H1 (cell line): ENCODE data around the gene ACVRL1. TPM values are rescaled to one million over a fixed set of nuclear protein-coding genes. Genes with fewer than 3 reads are reported as not detected.

ENCODE experiments used
- CTCF ChIA-PET: fragments of 300-600 bp; sonication (Branson Sonifier 250); formaldehyde crosslinking; loops from one replicate; lab custom pipeline; 2021; ENCODE audit not compliant: partially characterized antibody; lab: Charles Lee
- POLR2A ChIA-PET: fragments of 300-600 bp; sonication (Branson Sonifier 250); formaldehyde crosslinking; loops from one replicate; lab custom pipeline; 2021; ENCODE audit warnings: inconsistent platforms; ENCODE audit not compliant: partially characterized antibody; lab: Charles Lee
- DNase-seq, 2 experiments: peaks; one replicate each; pipeline versions ENCODE4 v3.0.0 to v3.0.0-alpha.2; 2010 to 2022; ENCODE audit warnings: low spot score in 2 of 2, low read depth in 1 of 2, mixed read lengths in 1 of 2
- FAIRE-seq: peaks from 2 replicates; lab custom pipeline; 2011; peaks lifted over from hg19 to GRCh38; lab: Jason Lieb, UNC
- H2AFZ ChIP-seq: 2 replicates; pipeline ENCODE4 v1.8.1; 2012; ENCODE audit warnings: low read length, inconsistent platforms
- H2AK5ac ChIP-seq: 2 replicates; pipeline ENCODE4 v1.6.1; 2013; ENCODE audit warnings: low read depth, low read length
- H2BK120ac ChIP-seq: replicated peaks from 2 replicates; pipeline ENCODE3; 2013; ENCODE audit warnings: low read depth, low read length, inconsistent platforms
- H2BK12ac ChIP-seq: 2 replicates; pipeline ENCODE4 v1.6.1; 2013; ENCODE audit warnings: low read depth, low read length
- H2BK15ac ChIP-seq: 2 replicates; pipeline ENCODE4 v1.6.1; 2013; ENCODE audit warnings: low read length
- H2BK20ac ChIP-seq: 2 replicates; pipeline ENCODE4 v1.6.1; 2013; ENCODE audit warnings: low read length
- H2BK5ac ChIP-seq: 2 replicates; pipeline ENCODE4 v1.6.1; 2013; ENCODE audit warnings: low read depth, low read length
- H3K14ac ChIP-seq: 2 replicates; pipeline ENCODE4 v1.6.1; 2013; ENCODE audit warnings: inconsistent platforms; ENCODE audit not compliant: insufficient read length
- H3K18ac ChIP-seq: 2 replicates; pipeline ENCODE4 v1.6.1; 2013; ENCODE audit warnings: low read length; ENCODE audit errors: extremely low read depth
- H3K23ac ChIP-seq: 2 replicates; pipeline ENCODE4 v1.6.1; 2013; ENCODE audit warnings: inconsistent platforms; ENCODE audit not compliant: insufficient read length
- H3K23me2 ChIP-seq: 2 replicates; pipeline ENCODE4 v1.6.1; 2013; ENCODE audit warnings: low read depth, low read length
- H3K27ac ChIP-seq: 2 replicates; pipeline ENCODE4 v1.6.1; 2011; ENCODE audit warnings: low read depth, low read length, inconsistent platforms
- H3K27me3 ChIP-seq, 4 experiments: replicated peaks in 1 of 4; 1 replicate in 1 of 4; 2 replicates in 3 of 4; pipeline versions ENCODE4 v1.6.1 to v1.8.1; 2011 to 2013; ENCODE audit warnings: low read length in 3 of 4, mild to moderate bottlenecking in 3 of 4, inconsistent platforms in 2 of 4, mixed read lengths in 2 of 4, moderate library complexity in 1 of 4; ENCODE audit not compliant: control insufficient read depth in 3 of 4, insufficient read depth in 3 of 4; ENCODE audit errors: extremely low read depth in 1 of 4
- H3K36me3 ChIP-seq, 4 experiments: 2 replicates each; pipeline versions ENCODE4 v1.6.1 to v1.8.1; 2011 to 2013; ENCODE audit warnings: mild to moderate bottlenecking in 4 of 4, low read length in 3 of 4, moderate library complexity in 2 of 4, control low read depth in 1 of 4, inconsistent platforms in 1 of 4; ENCODE audit not compliant: insufficient read depth in 4 of 4, control insufficient read depth in 2 of 4
- H3K4ac ChIP-seq: replicated peaks from 2 replicates; pipeline ENCODE3; 2013; ENCODE audit warnings: low read length, low read depth, mixed read lengths, inconsistent platforms; ENCODE audit not compliant: insufficient read length
- H3K4me1 ChIP-seq, 4 experiments: replicated peaks in 1 of 4; 1 replicate in 1 of 4; 2 replicates in 3 of 4; pipeline versions ENCODE4 v1.6.1 to v1.8.1; 2011 to 2013; ENCODE audit warnings: low read length in 3 of 4, inconsistent platforms in 2 of 4, mixed read lengths in 1 of 4; ENCODE audit not compliant: insufficient read depth in 4 of 4, control insufficient read depth in 3 of 4
- H3K4me2 ChIP-seq, 2 experiments: 2 replicates each; pipeline versions ENCODE4 v1.6.1 to v1.8.1; 2011 to 2013; ENCODE audit warnings: low read depth in 2 of 2, low read length in 2 of 2, control low read depth in 1 of 2, inconsistent platforms in 1 of 2, mild to moderate bottlenecking in 1 of 2; ENCODE audit not compliant: insufficient read depth in 1 of 2
- H3K4me3 ChIP-seq, 4 experiments: fragments of 200-600, 300-600 bp in 1 of 4; sonication (generic), shearing (Covaris generic), sonication (Bioruptor Twin) in 1 of 4; 2 replicates each; pipeline versions ENCODE4 v1.5.1 to v1.8.1; 2011 to 2016; ENCODE audit warnings: low read length in 4 of 4, low read depth in 3 of 4, control low read depth in 2 of 4, inconsistent platforms in 2 of 4, mild to moderate bottlenecking in 2 of 4, mixed read lengths in 1 of 4, moderate library complexity in 1 of 4; ENCODE audit not compliant: insufficient read depth in 2 of 4; ENCODE audit errors: extremely low read depth in 1 of 4
- H3K56ac ChIP-seq: replicated peaks from 2 replicates; pipeline ENCODE3; 2013; ENCODE audit warnings: low read depth, mild to moderate bottlenecking, mixed read lengths, low read length, inconsistent platforms; ENCODE audit not compliant: insufficient read length
- H3K79me1 ChIP-seq: 2 replicates; pipeline ENCODE4 v1.6.1; 2013; ENCODE audit warnings: low read depth, low read length, control low read depth
- H3K79me2 ChIP-seq, 2 experiments: 2 replicates each; pipeline versions ENCODE4 v1.6.1 to v1.8.1; 2012 to 2013; ENCODE audit warnings: low read length in 2 of 2, mild to moderate bottlenecking in 2 of 2, inconsistent platforms in 1 of 2; ENCODE audit not compliant: insufficient read depth in 2 of 2, control insufficient read depth in 1 of 2
- H3K9ac ChIP-seq, 4 experiments: replicated peaks in 1 of 4; 1 replicate in 1 of 4; 2 replicates in 3 of 4; pipeline versions ENCODE4 v1.6.1 to v1.8.1; 2011 to 2013; ENCODE audit warnings: low read depth in 3 of 4, low read length in 3 of 4, control low read depth in 2 of 4, mild to moderate bottlenecking in 2 of 4, moderate library complexity in 2 of 4, inconsistent platforms in 1 of 4; ENCODE audit errors: extremely low read depth in 1 of 4
- H3K9me3 ChIP-seq, 2 experiments: 2 replicates each; pipeline versions ENCODE4 v1.6.1 to v1.8.1; 2012 to 2013; ENCODE audit warnings: mild to moderate bottlenecking in 2 of 2, moderate library complexity in 2 of 2, control low read depth in 1 of 2, inconsistent platforms in 1 of 2, low read depth in 1 of 2, low read length in 1 of 2, mixed read lengths in 1 of 2; ENCODE audit not compliant: insufficient read depth in 2 of 2
- H4K20me1 ChIP-seq, 2 experiments: replicated peaks in 1 of 2; 2 replicates each; pipeline versions ENCODE3 to v1.8.1; 2011 to 2013; ENCODE audit warnings: inconsistent platforms in 2 of 2, low read length in 2 of 2, mild to moderate bottlenecking in 1 of 2; ENCODE audit not compliant: insufficient read depth in 2 of 2, control insufficient read depth in 1 of 2
- H4K5ac ChIP-seq: 2 replicates; pipeline ENCODE4 v1.6.1; 2013; ENCODE audit warnings: low read length, low read depth, mixed read lengths, inconsistent platforms; ENCODE audit not compliant: insufficient read length
- H4K8ac ChIP-seq: 2 replicates; pipeline ENCODE4 v1.8.0; 2013; ENCODE audit warnings: mild to moderate bottlenecking, moderate library complexity, low read length, inconsistent platforms; ENCODE audit not compliant: insufficient read depth; ENCODE audit errors: extremely low read depth
- H4K91ac ChIP-seq: replicated peaks from 2 replicates; pipeline ENCODE3; 2013; ENCODE audit warnings: low read length, mixed read lengths, inconsistent platforms; ENCODE audit not compliant: insufficient read length
- BACH1 ChIP-seq: IDR thresholded peaks from 2 replicates; pipeline ENCODE4 v1.6.1; 2012; ENCODE audit warnings: low read length, improper control_type of control experiment
- CBX5 ChIP-seq: fragments of 300-800, 300-1000 bp; sonication (generic); IDR thresholded peaks from 2 replicates; pipeline ENCODE4 v1.7.1; 2016; ENCODE audit warnings: antibody characterized with exemption, low read length, low read depth
- NRF1 ChIP-seq: IDR thresholded peaks from 2 replicates; pipeline ENCODE4 v1.6.1; 2011; ENCODE audit warnings: mild to moderate bottlenecking, low read depth, low read length, improper control_type of control experiment
- RFX5 ChIP-seq: IDR thresholded peaks from 2 replicates; pipeline ENCODE4 v1.6.1; 2011; ENCODE audit warnings: low read depth, low read length, improper control_type of control experiment, borderline replicate concordance
- SIRT6 ChIP-seq: IDR thresholded peaks from one replicate; pipeline ENCODE4 v1.7.1; 2012; ENCODE audit warnings: low read length, inconsistent platforms
- YY1 ChIP-seq: IDR thresholded peaks from 2 replicates; pipeline ENCODE4 v1.6.1; 2011; ENCODE audit warnings: low read depth, mild to moderate bottlenecking, low read length
- ZNF274 ChIP-seq: IDR thresholded peaks from 2 replicates; pipeline ENCODE4 v1.7.0; 2012; ENCODE audit warnings: low read length, borderline replicate concordance; ENCODE audit errors: extremely low read depth
- WGBS, 2 experiments: shearing (Covaris generic) in 1 of 2; methylation state at CpG; one replicate each; pipeline versions ENCODE4 v1.1.6 to v1.1.7; 2013 to 2015; ENCODE audit warnings: low lambda C conversion rate in 2 of 2, mixed read lengths in 2 of 2, inconsistent platforms in 1 of 2, low coverage in 1 of 2, missing lambda C conversion rate in 1 of 2; ENCODE audit not compliant: insufficient replicate concordance in 2 of 2, insufficient coverage in 1 of 2, insufficient read length in 1 of 2; ENCODE audit errors: extremely low coverage in 1 of 2, missing lambda C conversion rate in 1 of 2; 5-methylcytosine and 5-hydroxymethylcytosine counted together
- polyA plus RNA-seq, 7 experiments: library from polyadenylated mRNA; depleted of rRNA in 3 of 7; stranded (reverse) in 5 of 7; unstranded in 2 of 7; fragments of >200 nt in 5 of 7; fragments of 200-250 nt in 2 of 7; gene quantifications; 1 replicate in 5 of 7; 2 replicates in 1 of 7; 4 replicates in 1 of 7; pipeline versions ENCODE4 v1.2.1 to v1.2.3, GENCODE V29; 2011 to 2013; ENCODE audit warnings: missing spikeins in 2 of 7, mixed read lengths in 2 of 7
- total RNA-seq: library from RNA; stranded (reverse); fragmentation: NEBNext Ultra II Directional; extraction: Animal tissue kit (Norgen Biotek cat#: 25700); gene quantifications from 2 replicates; pipeline ENCODE4 v1.2.1, GENCODE V29; 2021

The ACVRL1 gene
- total and polyA plus RNA-seq, 2 of the 8 experiments (the other 6 are each of a cell fraction or from before 2014, with no cell fraction given) = 0.09 to 0.35 TPM

DNA sequence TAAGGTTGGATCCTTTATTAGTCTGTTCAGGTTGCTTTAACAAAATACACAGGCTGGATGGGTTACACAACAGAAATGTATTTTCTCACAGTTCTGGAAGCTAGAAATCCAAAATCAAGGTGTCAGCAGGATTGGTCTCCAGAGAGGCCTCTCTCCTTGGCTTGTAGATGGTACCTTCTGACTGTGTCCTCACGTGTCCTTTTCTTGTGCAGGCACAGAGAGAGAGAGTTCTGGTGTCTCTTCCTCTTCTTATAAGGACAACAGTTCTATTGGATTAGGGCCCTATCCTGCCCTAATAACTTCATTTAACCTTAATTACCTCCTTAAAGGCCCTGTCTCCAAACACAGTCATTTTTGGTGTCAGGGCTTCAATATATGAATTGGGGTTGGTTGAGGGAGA, 24.0 kb upstream of the ACVRL1 start:
- no peak for DNase-seq
- Histone ChIP-seq H3K23me2 (no peaks in the 10 kb centered on the region), H3K18ac (no peak overlapping the region), H3K27me3 (peaks cover 0 to 3% (median 2%) of the 10 kb centered on the region in 4 experiments; a peak in 3 of 7 replicates), H3K27ac (no peak overlapping the region), H2BK20ac (no peak overlapping the region), H3K4me1 (peaks cover 0 to 2% (median 2%) of the 10 kb centered on the region in 4 experiments; a peak in 3 of 7 replicates), H3K9ac (no peak overlapping the region), H3K4me3 (no peak overlapping the region), H3K4ac (no peak overlapping the region), H4K20me1 (no peaks in the 10 kb centered on the region), H2BK5ac (no peak overlapping the region), H2BK15ac (no peak overlapping the region), H3K14ac (no peak overlapping the region), H3K79me1 (no peaks in the 10 kb centered on the region), H3K36me3 (no peaks in the 10 kb centered on the region), H3K9me3 (no peaks in the 10 kb centered on the region), H2AFZ (no peak overlapping the region), H4K5ac (no peak overlapping the region), H4K8ac (no peak overlapping the region), H3K23ac (no peak overlapping the region), H3K4me2 (no peak overlapping the region), H2BK120ac (no peak overlapping the region), H2AK5ac (no peak overlapping the region), H3K56ac (no peak overlapping the region), H3K79me2 (no peaks in the 10 kb centered on the region), H2BK12ac (no peak overlapping the region), H4K91ac (no peak overlapping the region)
- FAIRE-seq = no peak
- CTCF ChIA-PET = interaction anchor here (1.2 to 9.1 kb wide), 3 partner anchors 10 to 294 kb away, joined by 3 to 120 read pairs (median 3); no protein-coding TSS in a partner anchor
- 86% methylated on average over 1 of the region's 1 CpG; no CpG with 5 or more reads in 1 of the 2 experiments for WGBS, 2 experiments
- POLR2A ChIA-PET = no interaction called here
- TF ChIP-seq RFX5 (no peak), CBX5 (no peak), SIRT6 (no peak), ZNF274 (no peak), NRF1 (no peak), BACH1 (no peak), YY1 (no peak)
